ENCODE measurements around the gene EVC.

The EVC gene

DNA sequence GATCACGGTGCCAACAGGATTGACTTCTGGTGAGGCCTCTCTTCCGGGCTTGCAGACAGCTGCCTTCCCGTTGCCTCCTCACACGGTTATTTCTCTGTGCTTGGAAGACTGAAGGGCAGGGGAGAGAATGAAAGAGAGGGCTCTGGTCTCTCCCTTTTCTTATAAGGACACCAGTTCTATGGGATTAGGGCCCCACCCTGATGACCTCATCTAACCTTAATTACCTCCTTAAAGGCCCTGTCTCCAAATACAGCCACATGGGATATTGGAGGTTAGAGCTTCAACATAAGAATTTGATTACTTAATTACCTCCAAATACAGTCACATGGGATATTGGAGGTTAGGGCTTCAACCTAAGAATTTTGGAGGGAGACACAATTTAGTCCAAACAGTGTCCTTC, 46.5 kb downstream of the EVC start:
- DNase-seq = no peak

GRCh38 chr4:5757954-5758353, 47.0 kb downstream of the EVC start:
- no peak for DNase-seq

DNA sequence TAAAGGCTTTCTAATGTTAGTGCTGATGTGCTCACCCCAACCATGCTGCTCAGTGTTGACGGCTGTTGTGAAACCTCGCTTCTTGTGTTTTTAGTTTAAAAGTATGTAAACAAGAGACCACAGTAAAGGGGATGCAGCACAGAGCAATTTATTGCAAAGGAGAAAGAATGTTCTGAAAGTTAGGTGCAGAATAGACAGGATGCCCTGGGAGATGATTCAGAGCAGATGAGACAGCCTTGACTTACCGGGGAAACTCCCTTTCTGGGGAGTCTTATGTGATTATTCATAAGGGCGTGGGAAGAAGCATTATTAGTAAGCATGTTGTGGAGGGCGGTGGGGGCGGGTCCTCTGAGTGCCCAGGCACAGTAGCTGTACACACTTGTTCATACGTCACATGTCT, 47.7 kb downstream of the EVC start:
- DNase-seq = no peak

DNA sequence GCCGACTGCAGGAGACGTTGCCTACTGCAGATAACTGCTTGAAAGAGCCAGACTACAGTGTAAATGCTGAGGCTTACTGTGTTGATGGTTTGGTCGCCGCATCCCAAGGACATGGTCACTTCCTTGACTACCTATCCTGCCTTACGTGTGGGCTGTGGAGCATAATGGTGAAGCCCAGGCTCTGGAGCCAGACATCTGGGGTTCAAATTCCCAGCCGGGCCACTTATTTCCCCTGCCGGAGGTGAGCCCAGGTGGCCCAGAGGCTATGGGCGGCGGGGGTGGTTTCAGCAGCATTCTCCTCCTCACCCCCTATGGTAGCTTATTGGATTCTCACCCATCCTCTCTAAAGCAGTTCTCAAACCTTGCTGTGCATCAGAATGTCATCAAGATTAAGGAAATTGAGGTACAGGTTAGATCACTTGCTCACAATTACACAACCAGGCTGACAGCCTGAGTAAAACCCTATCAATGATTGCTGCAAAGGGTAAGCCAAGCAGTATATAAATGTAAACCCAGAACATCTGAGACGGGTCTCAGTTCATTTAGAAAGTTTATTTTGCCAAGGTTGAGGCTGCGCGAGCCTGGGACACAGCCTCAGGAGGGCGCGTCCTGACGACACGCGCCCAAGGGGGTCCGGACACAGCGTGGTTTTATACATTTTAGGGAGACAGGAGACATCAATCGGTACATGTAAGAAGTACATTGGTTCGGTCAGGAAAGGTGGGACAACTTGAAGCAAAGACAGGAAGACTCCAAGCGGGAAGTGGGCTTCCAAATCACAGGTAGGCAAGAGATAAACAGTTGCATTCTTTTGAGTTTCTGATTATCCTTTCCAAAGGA, 48.5 kb downstream of the EVC start:
- DNase-seq = no peak

DNA sequence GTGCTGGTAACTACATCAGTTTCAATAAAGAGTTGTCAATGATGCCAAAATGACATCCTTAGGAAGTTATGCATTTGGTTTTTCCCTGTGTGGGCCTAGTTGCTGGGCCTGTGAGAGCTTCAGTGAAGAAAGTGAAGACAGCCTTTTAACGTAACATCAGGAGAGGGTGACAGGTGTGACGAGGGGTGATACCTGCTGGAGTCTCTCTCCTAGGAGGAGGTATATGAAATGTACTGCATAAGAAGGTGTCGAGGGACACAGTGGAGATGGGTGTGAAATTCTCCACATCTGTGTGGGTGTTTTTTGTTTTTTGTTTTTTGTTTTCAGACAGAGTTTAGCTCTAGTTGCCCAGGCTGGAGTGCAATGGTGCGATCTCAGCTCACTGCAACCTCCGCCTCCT, 49.2 kb downstream of the EVC start:
- DNase-seq = no peak

- DNase-seq = no peak
These were observed 50.0 kb downstream of the EVC start for GRCh38 chr4:5760936-5761480.

GRCh38 chr4:5770051-5770450, 59.0 kb downstream of the EVC start:
- DNase-seq = no peak

- DNase-seq = no peak
These were observed 61.7 kb downstream of the EVC start for GRCh38 chr4:5772528-5773270.

DNA sequence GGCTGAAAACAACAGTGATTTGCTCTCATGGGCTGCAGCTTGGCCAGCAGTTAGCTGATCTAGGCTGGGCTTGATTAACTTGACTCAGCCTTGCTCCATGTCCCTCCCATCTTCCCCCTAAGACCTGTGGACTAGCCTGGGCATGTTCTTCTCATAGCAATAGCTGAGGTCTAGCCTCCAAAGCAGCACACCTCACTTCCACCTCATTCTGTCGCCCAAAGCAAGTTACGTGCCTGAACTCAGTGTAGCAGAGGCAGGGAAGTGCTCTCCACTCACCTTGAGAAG, 62.2 kb downstream of the EVC start:
- no peak for DNase-seq

GRCh38 chr4:5774416-5775036, 63.5 kb downstream of the EVC start:
- no peak for DNase-seq

DNA sequence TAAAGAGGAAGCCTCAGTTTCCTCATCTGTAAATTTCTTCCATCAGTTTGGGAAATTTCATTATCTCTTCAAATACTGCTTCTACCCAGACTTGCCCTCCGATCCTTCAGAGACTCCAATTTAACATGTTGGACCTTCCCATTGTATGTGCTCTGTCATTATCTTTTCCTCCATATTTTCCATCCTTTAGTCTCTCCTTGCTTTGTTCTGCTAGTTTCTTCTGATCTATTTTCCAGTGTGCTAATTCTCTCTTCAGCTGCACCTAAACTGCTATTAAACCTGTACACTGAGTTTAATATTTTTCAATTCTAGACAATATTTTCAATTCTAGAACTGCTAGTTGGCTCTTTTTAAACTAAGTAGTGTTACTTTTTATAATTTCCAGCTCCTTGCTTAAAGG, 65.5 kb downstream of the EVC start:
- DNase-seq = no peak

DNA sequence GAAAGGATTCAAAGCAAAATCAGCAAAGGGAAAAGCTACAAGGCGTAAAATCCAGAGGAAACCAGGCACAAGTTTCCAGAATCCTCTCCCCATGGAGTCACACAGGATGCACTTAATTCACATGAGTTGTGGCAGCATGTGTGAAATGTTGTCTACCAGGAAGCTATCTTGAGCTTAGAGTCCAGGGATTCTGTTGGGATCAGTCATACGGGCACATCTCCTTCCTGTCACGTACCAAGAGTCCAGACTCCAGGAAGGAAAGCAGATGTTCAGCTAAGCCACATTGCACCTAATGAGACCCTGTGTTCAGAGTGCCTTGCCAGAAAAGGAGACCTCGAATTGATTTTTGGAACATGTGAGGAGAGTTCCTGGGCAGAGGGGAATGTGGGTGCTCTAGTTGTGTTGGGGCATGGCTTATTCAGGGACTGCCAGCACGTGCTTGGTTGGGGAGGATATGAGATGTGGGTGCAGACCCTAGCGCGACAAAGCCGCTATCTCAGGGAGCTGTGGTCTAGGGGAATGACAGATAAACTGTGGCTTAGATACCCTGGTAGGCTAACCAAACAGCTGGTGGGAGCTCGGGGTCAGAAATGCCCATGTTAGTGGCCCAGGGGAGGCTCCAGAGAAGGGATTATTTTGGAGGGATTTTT, 70.0 kb downstream of the EVC start:
- no peak for DNase-seq

- DNase-seq = no peak
These were observed 70.7 kb downstream of the EVC start for GRCh38 chr4:5781691-5782090.

GRCh38 chr4:5782829-5783476, 72.0 kb downstream of the EVC start:
- DNase-seq = no peak

- no peak for DNase-seq
These were observed 72.5 kb downstream of the EVC start for GRCh38 chr4:5783486-5783885.

- no peak for DNase-seq
These were observed 73.0 kb downstream of the EVC start for GRCh38 chr4:5784021-5784420.

GRCh38 chr4:5784960-5785611, 74.1 kb downstream of the EVC start:
- no peak for DNase-seq

DNA sequence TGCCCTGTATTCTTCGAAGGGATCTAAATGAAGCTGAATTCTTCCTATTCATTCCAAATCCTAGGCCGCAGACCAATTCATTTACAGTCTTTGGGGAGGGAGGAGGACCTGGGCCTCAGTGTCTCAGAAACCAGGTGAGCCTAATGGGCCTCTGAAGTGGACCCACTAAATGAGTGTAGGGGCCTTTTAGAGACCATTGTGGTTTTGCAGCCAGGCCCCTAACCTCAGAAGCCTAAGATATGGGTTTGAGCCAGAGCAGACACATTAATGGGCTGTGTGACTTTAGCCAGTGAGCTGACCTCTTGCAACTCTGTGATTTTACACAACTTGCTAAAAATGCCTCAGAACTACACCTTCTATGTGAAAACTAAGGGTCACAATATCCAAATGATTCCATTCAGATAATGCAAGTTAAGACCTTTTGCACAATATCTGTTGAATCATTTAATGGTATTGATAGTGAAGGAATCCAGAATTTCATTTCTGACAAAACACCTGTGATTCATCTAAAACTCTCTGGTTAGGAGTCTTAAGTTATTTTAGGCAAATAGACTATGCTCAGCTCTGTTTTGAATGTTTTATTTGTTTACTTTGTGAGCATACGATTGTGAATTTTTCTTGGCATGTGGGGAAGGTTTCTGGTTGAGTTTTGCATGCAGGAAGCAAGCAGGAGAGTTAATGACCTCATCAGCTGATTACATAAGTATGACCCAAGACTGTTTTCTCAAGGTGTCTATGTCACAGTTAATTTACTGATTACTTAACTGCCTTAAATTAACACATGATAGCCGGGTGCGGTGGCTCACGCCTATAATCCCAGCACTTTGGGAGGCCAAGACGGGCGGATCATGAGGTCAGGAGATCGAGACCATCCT, 75.0 kb downstream of the EVC start:
- DNase-seq = no peak

- no peak for DNase-seq
These were observed 76.3 kb downstream of the EVC start for GRCh38 chr4:5787311-5787710.

GRCh38 chr4:5788144-5788543, 77.1 kb downstream of the EVC start:
- DNase-seq = no peak

GRCh38 chr4:5789141-5789540, 78.1 kb downstream of the EVC start:
- no peak for DNase-seq

Measured in central memory CD4-positive, alpha-beta T cell (primary cell).